Measurements from ENCODE around the gene RBBP7.
A peak's percentile ranks its signal among the peaks of the same experiment; 100 is the strongest.

RBBP7 gene

GRCh38 chrX:16814597-16814996 lies 55.6 kb downstream of the RBBP7 start:
- no peak for TF ChIP-seq CTCF (IDR thresholded peaks at IDR 0.05; ENCODE audit: low read depth, low read length)
- TF ChIP-seq POLR2A (IDR thresholded peaks at IDR 0.05; ENCODE audit: extremely low read depth, insufficient read length) = no peak
- no peak for TF ChIP-seq MYC (IDR thresholded peaks at IDR 0.05; ENCODE audit: low read depth, low read length)
- no peak for TF ChIP-seq MAX (IDR thresholded peaks at IDR 0.05; ENCODE audit: low read depth, low read length)
- DNase-seq (ENCODE audit: low read depth) = no peak
- H3K4me3 ChIP-seq (ENCODE audit: low read depth, low read length) = no peak overlapping the region

GRCh38 chrX:16807976-16808542 lies 62.1 kb downstream of the RBBP7 start:
- H3K4me3 ChIP-seq (ENCODE audit: low read depth, low read length) = no peak overlapping the region
- TF ChIP-seq POLR2A (IDR thresholded peaks at IDR 0.05; ENCODE audit: extremely low read depth, insufficient read length) (no peak), MYC (IDR thresholded peaks at IDR 0.05; ENCODE audit: low read depth, low read length) (no peak), CTCF (IDR thresholded peaks at IDR 0.05; ENCODE audit: low read depth, low read length) (no peak), MAX (IDR thresholded peaks at IDR 0.05; ENCODE audit: low read depth, low read length) (no peak)
- peak; percentile 62 for DNase-seq (ENCODE audit: low read depth)

GRCh38 chrX:16807548-16807947 lies 62.6 kb downstream of the RBBP7 start:
- no peak for DNase-seq (ENCODE audit: low read depth)
- no peak overlapping the region for H3K4me3 ChIP-seq (ENCODE audit: low read depth, low read length)
- TF ChIP-seq MYC (IDR thresholded peaks at IDR 0.05; ENCODE audit: low read depth, low read length) (no peak), POLR2A (IDR thresholded peaks at IDR 0.05; ENCODE audit: extremely low read depth, insufficient read length) (no peak), MAX (IDR thresholded peaks at IDR 0.05; ENCODE audit: low read depth, low read length) (no peak), CTCF (IDR thresholded peaks at IDR 0.05; ENCODE audit: low read depth, low read length) (no peak)

- no peak for DNase-seq (ENCODE audit: low read depth)
- TF ChIP-seq MAX (IDR thresholded peaks at IDR 0.05; ENCODE audit: low read depth, low read length) (no peak), POLR2A (IDR thresholded peaks at IDR 0.05; ENCODE audit: extremely low read depth, insufficient read length) (no peak), CTCF (IDR thresholded peaks at IDR 0.05; ENCODE audit: low read depth, low read length) (no peak), MYC (IDR thresholded peaks at IDR 0.05; ENCODE audit: low read depth, low read length) (no peak)
- H3K4me3 ChIP-seq (ENCODE audit: low read depth, low read length) = no peak overlapping the region
Observed at GRCh38 chrX:16804923-16805464, 65.2 kb downstream of the RBBP7 start.

GRCh38 chrX:16797841-16798240 lies 72.3 kb downstream of the RBBP7 start:
- DNase-seq (ENCODE audit: low read depth) = no peak
- TF ChIP-seq MAX (IDR thresholded peaks at IDR 0.05; ENCODE audit: low read depth, low read length) = no peak
- no peak for TF ChIP-seq CTCF (IDR thresholded peaks at IDR 0.05; ENCODE audit: low read depth, low read length)
- no peak for TF ChIP-seq MYC (IDR thresholded peaks at IDR 0.05; ENCODE audit: low read depth, low read length)
- no peak for TF ChIP-seq POLR2A (IDR thresholded peaks at IDR 0.05; ENCODE audit: extremely low read depth, insufficient read length)
- H3K4me3 ChIP-seq (ENCODE audit: low read depth, low read length) = no peak overlapping the region
